ENCODE measurements around the gene NPHS1. TPM values are rescaled to one million over a fixed set of nuclear protein-coding genes. Genes with fewer than 3 reads are reported as not detected.
"Not testable (repeated sequence)": the region's sequence is repeated elsewhere in the genome, so short reads cannot be mapped to it uniquely, and the experiment has no call there.

The NPHS1 gene
- total RNA-seq, 2 donors from 2014 or later: 14.0 to 33.6 TPM

DNA sequence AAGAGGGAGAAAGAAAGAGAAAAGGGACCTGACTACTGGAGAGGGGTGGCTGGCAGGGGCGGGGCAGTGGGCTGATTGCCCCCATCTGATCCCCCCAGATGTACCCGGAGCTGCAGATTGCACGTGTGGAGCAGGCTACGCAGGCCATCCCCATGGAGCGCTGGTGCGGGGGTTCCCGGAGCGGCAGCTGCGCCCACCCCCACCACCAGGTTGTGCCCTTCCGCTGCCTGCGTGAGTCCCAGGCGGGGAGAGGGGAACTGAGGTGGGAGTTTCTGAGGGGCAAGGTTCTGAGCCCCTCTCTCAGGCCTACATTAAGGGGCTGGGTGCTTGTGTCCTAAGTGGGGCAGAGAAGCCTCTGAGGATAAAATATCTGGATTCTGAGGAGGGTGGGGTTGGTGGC is 18.5 kb upstream of the NPHS1 start:
- intact Hi-C loops (cut with DNase I): no loop called here
- no peaks in the 10 kb centered on the region for H3K27me3 ChIP-seq

DNA sequence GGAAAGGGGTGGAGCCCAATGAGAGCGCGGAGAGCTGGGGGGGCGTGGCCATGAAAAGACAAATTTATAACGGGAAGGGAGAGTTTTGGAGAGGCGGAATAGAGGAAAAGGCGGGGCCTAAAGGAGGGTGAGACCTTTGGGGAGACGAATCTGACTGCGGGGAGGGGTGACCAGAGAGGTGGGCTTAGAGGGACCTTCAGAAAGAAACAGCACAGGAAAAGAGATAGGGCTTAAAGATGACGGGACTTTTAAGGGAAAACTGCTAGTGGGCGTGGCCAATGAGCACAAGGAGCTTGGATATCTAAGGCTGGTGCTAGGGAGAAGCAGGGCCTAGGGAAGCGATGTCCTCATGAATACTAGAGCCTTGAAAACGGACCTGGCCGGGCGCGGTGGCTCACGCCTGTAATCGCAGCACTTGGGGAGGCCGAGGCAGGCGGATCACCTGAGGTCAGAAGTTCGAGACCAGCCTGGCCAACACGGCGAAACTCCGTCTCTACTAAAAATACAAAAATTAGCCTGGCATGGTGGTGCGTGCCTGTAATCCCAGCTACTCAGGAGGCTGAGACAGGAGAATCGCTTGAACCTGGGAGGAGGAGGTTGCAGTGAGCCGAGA is 17.9 kb upstream of the NPHS1 start:
- H3K4me1 ChIP-seq: peaks cover 26% of the 10 kb centered on the region
- DNase-seq; H3K9me3 ChIP-seq; ATAC-seq; H3K4me3 ChIP-seq; H3K27ac ChIP-seq; H3K27me3 ChIP-seq; intact Hi-C loops (cut with DNase I); H3K36me3 ChIP-seq (replicated peaks in 1 of 2; ENCODE audit: insufficient read depth in 1 of 2, low read depth in 2 of 2): not testable (repeated sequence)
- 51 to 61% methylated on average over 24 to 26 of the region's 26 CpGs for WGBS, 2 donors

More for the DNA sequence above, 18.5 kb upstream of the NPHS1 start:
- H3K9me3 ChIP-seq: no peaks in the 10 kb centered on the region
- WGBS, 2 donors: 81 to 86% methylated on average over 5 to 12 of the region's 12 CpGs
- ATAC-seq: no peak
- no peak overlapping the region for H3K27ac ChIP-seq
- no peak for DNase-seq
- H3K4me3 ChIP-seq: no peak overlapping the region
- TF ChIP-seq, protein P1, sequence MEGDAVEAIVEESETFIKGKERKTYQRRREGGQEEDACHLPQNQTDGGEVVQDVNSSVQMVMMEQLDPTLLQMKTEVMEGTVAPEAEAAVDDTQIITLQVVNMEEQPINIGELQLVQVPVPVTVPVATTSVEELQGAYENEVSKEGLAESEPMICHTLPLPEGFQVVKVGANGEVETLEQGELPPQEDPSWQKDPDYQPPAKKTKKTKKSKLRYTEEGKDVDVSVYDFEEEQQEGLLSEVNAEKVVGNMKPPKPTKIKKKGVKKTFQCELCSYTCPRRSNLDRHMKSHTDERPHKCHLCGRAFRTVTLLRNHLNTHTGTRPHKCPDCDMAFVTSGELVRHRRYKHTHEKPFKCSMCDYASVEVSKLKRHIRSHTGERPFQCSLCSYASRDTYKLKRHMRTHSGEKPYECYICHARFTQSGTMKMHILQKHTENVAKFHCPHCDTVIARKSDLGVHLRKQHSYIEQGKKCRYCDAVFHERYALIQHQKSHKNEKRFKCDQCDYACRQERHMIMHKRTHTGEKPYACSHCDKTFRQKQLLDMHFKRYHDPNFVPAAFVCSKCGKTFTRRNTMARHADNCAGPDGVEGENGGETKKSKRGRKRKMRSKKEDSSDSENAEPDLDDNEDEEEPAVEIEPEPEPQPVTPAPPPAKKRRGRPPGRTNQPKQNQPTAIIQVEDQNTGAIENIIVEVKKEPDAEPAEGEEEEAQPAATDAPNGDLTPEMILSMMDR (IDR thresholded peaks at IDR 0.05): no peak
- H3K4me1 ChIP-seq: peaks cover 26% of the 10 kb centered on the region
- no peaks in the 10 kb centered on the region for H3K36me3 ChIP-seq (replicated peaks in 1 of 2; ENCODE audit: insufficient read depth in 1 of 2, low read depth in 2 of 2)

- TF ChIP-seq, protein P1 (IDR thresholded peaks at IDR 0.05): no peak
- TF ChIP-seq POLR2A (IDR thresholded peaks at IDR 0.05): peak in 2 of 3 donors; percentile 35 to 43
- ATAC-seq (peak; percentile 65), DNase-seq (peak; percentile 85 to 94 (median 90))
- H3K4me1 ChIP-seq: peaks cover 26% of the 10 kb centered on the region
- no peak overlapping the region for H3K4me3 ChIP-seq
- H3K27ac ChIP-seq: peak overlapping the region in 2 of 4 donors; percentile 67 to 80
- no peaks in the 10 kb centered on the region for H3K9me3 ChIP-seq
- H3K27me3 ChIP-seq: no peaks in the 10 kb centered on the region
- intact Hi-C loops (cut with DNase I): no loop called here
- H3K36me3 ChIP-seq (replicated peaks in 1 of 2; ENCODE audit: insufficient read depth in 1 of 2, low read depth in 2 of 2): peaks cover 0 to 3% of the 10 kb centered on the region in 2 donors
- WGBS, 2 donors: 1 to 7% methylated on average over 14 to 50 of the region's 51 CpGs
Measured at GRCh38 chr19:35869327-35870123, 17.2 kb upstream of the NPHS1 start.

DNA sequence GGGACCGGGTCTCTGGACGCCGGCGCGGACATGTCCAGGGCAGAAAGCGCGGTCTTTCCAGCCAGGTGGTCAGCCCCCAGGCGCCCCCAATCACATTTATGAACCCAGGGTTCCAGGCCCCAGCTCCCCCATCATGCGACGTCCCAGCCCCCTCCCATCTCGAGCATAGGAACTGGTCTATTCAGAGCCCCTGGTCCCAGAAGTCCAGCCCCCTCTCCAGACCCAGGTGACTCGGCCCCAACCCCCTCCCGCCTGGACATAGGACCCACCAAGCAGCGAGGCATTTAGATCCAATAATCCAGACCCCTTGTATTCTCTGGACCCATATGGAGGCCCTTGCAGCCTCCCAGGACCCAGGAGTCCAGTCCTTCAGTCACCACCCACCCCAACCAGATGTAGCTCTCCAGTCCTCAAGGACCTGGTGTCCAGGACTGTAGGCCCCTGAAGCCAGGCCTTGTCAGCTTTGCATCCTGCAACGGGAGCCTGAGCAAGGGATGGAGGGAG is 16.6 kb upstream of the NPHS1 start:
- intact Hi-C loops (cut with DNase I): no loop called here
- peaks cover 0 to 5% of the 10 kb centered on the region in 2 donors for H3K36me3 ChIP-seq (replicated peaks in 1 of 2; ENCODE audit: insufficient read depth in 1 of 2, low read depth in 2 of 2)
- peaks cover 26% of the 10 kb centered on the region for H3K4me1 ChIP-seq
- peak overlapping the region in 3 of 4 donors; percentile 67 to 80 (median 69) for H3K27ac ChIP-seq
- H3K9me3 ChIP-seq: no peaks in the 10 kb centered on the region
- TF ChIP-seq POLR2A (IDR thresholded peaks at IDR 0.05): no peak
- TF ChIP-seq, protein P1 (IDR thresholded peaks at IDR 0.05): no peak
- peak; percentile 23 for ATAC-seq
- no peak for DNase-seq
- WGBS, 2 donors: 0% methylated on average over 15 of the region's 15 CpGs; no CpG with 5 or more reads in 1 of the 2 donors
- H3K27me3 ChIP-seq: no peaks in the 10 kb centered on the region
- H3K4me3 ChIP-seq: peak overlapping the region; percentile 56 to 74

- H3K4me3 ChIP-seq: peak within 1 kb of the TSS; percentile 56 to 74
- no peaks in the 10 kb centered on the region for H3K9me3 ChIP-seq
- DNase-seq (peak; percentile 90 to 93 (median 90)), ATAC-seq (peak; percentile 92)
- peaks cover 0 to 5% of the 10 kb centered on the region in 2 donors for H3K36me3 ChIP-seq (replicated peaks in 1 of 2; ENCODE audit: insufficient read depth in 1 of 2, low read depth in 2 of 2)
- peak within 1 kb of the TSS; percentile 50 to 80 (median 68) for H3K27ac ChIP-seq
- 2% methylated on average over 48 of the region's 60 CpGs; no CpG with 5 or more reads in 1 of the 2 donors for WGBS, 2 donors
- no peaks in the 10 kb centered on the region for H3K27me3 ChIP-seq
- intact Hi-C loops (cut with DNase I): no loop called here
- peaks cover 26% of the 10 kb centered on the region for H3K4me1 ChIP-seq
- TF ChIP-seq, protein P1 (IDR thresholded peaks at IDR 0.05): peak in 1 of 7 experiments; percentile 16
- TF ChIP-seq POLR2A (IDR thresholded peaks at IDR 0.05): peak; percentile 15 to 63 (median 37)
Measured at GRCh38 chr19:35868172-35868822, 16.0 kb upstream of the NPHS1 start, which contains the start of gene APLP1. Gene APLP1, plus strand, starts transcription at chr19:35868574. Its CDS starts 63 bp downstream, at chr19:35868637.
